ENCODE results near the gene MET.
"Not testable (repeated sequence)": the region's sequence is repeated elsewhere in the genome, so short reads cannot be mapped to it uniquely, and the experiment has no call there.

Gene MET

GRCh38 chr7:116671681-116672595 lies at the start of gene MET:
TSS of gene MET (plus strand) at chr7:116672196. CDS start at chr7:116699085, 26,889 bp downstream.
- ATAC-seq (peak; percentile 90), DNase-seq (peak; percentile 54)

GRCh38 chr7:116626886-116627285 lies 45.1 kb upstream of the MET start:
- no peak for ATAC-seq
- no peak for DNase-seq

- DNase-seq: no peak
- ATAC-seq: no peak
These were observed 42.9 kb upstream of the MET start for GRCh38 chr7:116629051-116629463.

GRCh38 chr7:116630357-116630756 lies 41.6 kb upstream of the MET start:
- no peak for DNase-seq
- ATAC-seq: no peak

GRCh38 chr7:116630932-116631671 lies 40.9 kb upstream of the MET start:
- ATAC-seq: no peak

GRCh38 chr7:116631676-116632075 lies 40.3 kb upstream of the MET start:
- no peak for DNase-seq
- no peak for ATAC-seq

More at GRCh38 chr7:116630932-116631671, 40.9 kb upstream of the MET start:
- DNase-seq: no peak

- DNase-seq: no peak
- ATAC-seq: no peak
These were observed 39.6 kb upstream of the MET start for GRCh38 chr7:116632384-116632783.

- DNase-seq (no peak), ATAC-seq (no peak)
These were observed 38.6 kb upstream of the MET start for GRCh38 chr7:116633131-116633988.

GRCh38 chr7:116636997-116637396 lies 35.0 kb upstream of the MET start:
- ATAC-seq: no peak

GRCh38 chr7:116638592-116638991 lies 33.4 kb upstream of the MET start:
- not testable (repeated sequence) for ATAC-seq, DNase-seq

More at GRCh38 chr7:116636997-116637396, 35.0 kb upstream of the MET start:
- no peak for DNase-seq

- ATAC-seq (no peak), DNase-seq (no peak)
These were observed 30.3 kb upstream of the MET start for GRCh38 chr7:116641551-116642153.

GRCh38 chr7:116643148-116643547 lies 28.8 kb upstream of the MET start:
- DNase-seq, ATAC-seq: not testable (repeated sequence)

- ATAC-seq (no peak), DNase-seq (no peak)
These were observed 27.4 kb upstream of the MET start for GRCh38 chr7:116644628-116645027.

GRCh38 chr7:116647290-116647689 lies 24.7 kb upstream of the MET start:
- ATAC-seq (no peak), DNase-seq (no peak)

- no peak for ATAC-seq
- DNase-seq: no peak
These were observed 24.1 kb upstream of the MET start for GRCh38 chr7:116647861-116648260.

- no peak for ATAC-seq
- DNase-seq: no peak
These were observed 21.6 kb upstream of the MET start for GRCh38 chr7:116650436-116650835.

- DNase-seq: no peak
- no peak for ATAC-seq
These were observed 19.2 kb upstream of the MET start for GRCh38 chr7:116652793-116653192.

GRCh38 chr7:116653204-116653603 lies 18.8 kb upstream of the MET start:
- ATAC-seq (peak; percentile 36), DNase-seq (no peak)

- ATAC-seq (no peak), DNase-seq (no peak)
These were observed 18.4 kb upstream of the MET start for GRCh38 chr7:116653646-116654045.

GRCh38 chr7:116659248-116659647 lies 12.7 kb upstream of the MET start:
- ATAC-seq, DNase-seq: not testable (repeated sequence)

- ATAC-seq (no peak), DNase-seq (no peak)
These were observed 10.1 kb upstream of the MET start for GRCh38 chr7:116661865-116662264.

- ATAC-seq (no peak), DNase-seq (no peak)
These were observed 8.3 kb upstream of the MET start for GRCh38 chr7:116663744-116664143.
